Muscle layer of duodenum (tissue), 2 donors: Measurements from ENCODE around the gene AQP4.

Experiments used
- H3K27ac ChIP-seq: one replicate; pipeline ENCODE4 v1.7.0; 2013; ENCODE audit warnings: mild to moderate bottlenecking, low read length
- H3K27me3 ChIP-seq: one replicate; pipeline ENCODE4 v1.7.0; 2013; ENCODE audit warnings: low read depth, mild to moderate bottlenecking, control low read depth, low read length
- H3K36me3 ChIP-seq, 2 donors: one replicate each; pipeline ENCODE4 v1.7.0; 2013; ENCODE audit warnings: low read length in 2 of 2, control low read depth in 1 of 2, mild to moderate bottlenecking in 1 of 2; ENCODE audit not compliant: insufficient read depth in 2 of 2, control insufficient read depth in 1 of 2
- H3K4me1 ChIP-seq, 2 donors: one replicate each; pipeline ENCODE4 v1.7.0; 2013; ENCODE audit warnings: low read length in 2 of 2, mild to moderate bottlenecking in 2 of 2, control low read depth in 1 of 2, moderate library complexity in 1 of 2; ENCODE audit not compliant: insufficient read depth in 2 of 2, control insufficient read depth in 1 of 2
- H3K4me3 ChIP-seq, 2 donors: one replicate each; pipeline ENCODE4 v1.7.0; 2013; ENCODE audit warnings: low read length in 2 of 2, low read depth in 1 of 2, mild to moderate bottlenecking in 1 of 2
- H3K9me3 ChIP-seq, 2 donors: one replicate each; pipeline ENCODE4 v1.7.0; 2013; ENCODE audit warnings: low read length in 2 of 2, control low read depth in 1 of 2, mild to moderate bottlenecking in 1 of 2; ENCODE audit not compliant: control insufficient read depth in 1 of 2
- donor health status: healthy.

Gene AQP4

DNA sequence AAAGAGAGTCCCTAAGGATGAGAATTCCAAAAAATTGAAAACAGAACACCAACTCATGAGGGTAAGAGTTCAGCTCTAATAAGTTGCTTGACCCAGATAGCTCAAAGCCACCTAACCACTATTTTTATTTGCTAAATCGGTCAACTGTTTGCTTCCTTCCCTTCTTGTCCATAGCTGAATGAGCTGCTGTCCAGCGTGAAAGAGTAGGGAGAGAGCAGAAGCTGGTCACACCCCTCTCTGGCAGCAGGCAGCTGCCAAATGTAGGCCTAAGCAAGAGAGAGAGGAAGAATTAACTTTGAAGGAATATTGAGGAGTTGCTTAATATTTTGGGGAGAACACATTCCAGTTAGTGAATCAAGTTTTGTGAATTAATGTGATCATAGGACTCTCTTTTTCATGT is 25.9 kb downstream of the AQP4 start:
- Histone ChIP-seq H3K4me1 (no peaks in the 10 kb centered on the region), H3K36me3 (no peaks in the 10 kb centered on the region), H3K9me3 (no peaks in the 10 kb centered on the region), H3K27me3 (no peaks in the 10 kb centered on the region), H3K27ac (no peak overlapping the region), H3K4me3 (no peak overlapping the region)

DNA sequence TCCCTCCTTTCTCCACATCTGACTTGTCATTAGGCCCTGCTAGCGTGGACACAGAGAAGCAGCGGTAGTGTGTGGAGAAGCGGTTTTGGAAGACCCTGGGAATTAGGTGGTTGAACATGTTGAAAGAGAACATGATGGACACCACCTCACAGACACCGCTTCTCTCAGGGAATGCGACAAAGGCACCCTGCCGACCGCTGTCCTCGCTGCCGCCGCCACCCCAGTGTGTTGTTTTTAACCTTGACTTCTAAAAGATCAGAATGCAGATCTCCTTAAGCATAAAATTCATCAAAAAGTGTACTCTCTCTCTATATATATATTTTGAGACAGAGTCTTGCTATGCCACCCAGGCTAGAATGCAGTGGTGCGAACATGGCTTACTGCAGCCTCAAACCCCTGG is 33.2 kb downstream of the AQP4 start:
- no peak overlapping the region for H3K4me3 ChIP-seq
- H3K4me1 ChIP-seq: no peaks in the 10 kb centered on the region
- H3K36me3 ChIP-seq: no peaks in the 10 kb centered on the region
- H3K27ac ChIP-seq: no peak overlapping the region
- H3K27me3 ChIP-seq: no peaks in the 10 kb centered on the region
- H3K9me3 ChIP-seq: no peaks in the 10 kb centered on the region

DNA sequence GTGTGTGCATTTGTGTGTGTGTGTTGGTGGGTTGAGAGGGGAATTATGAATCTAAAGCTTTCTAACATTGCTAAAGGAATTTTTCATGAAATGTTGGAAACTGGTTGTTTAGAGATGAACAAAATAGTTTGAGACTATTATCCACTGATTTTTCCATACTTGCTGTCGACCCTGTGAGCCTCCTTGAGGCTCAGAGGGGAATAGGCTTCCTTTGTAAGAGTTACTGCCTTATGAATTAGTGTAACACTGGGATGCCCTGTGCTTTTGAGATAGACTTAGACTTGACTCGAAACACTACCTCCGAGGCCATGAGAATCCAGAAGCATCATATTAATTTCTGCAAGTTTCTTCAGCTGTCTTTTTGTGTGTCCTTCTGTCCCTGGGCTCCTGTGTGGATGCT is 37.9 kb downstream of the AQP4 start:
- H3K4me1 ChIP-seq: no peaks in the 10 kb centered on the region
- H3K9me3 ChIP-seq: no peaks in the 10 kb centered on the region
- no peaks in the 10 kb centered on the region for H3K27me3 ChIP-seq
- H3K4me3 ChIP-seq: no peak overlapping the region
- H3K36me3 ChIP-seq: no peaks in the 10 kb centered on the region
- H3K27ac ChIP-seq: no peak overlapping the region

DNA sequence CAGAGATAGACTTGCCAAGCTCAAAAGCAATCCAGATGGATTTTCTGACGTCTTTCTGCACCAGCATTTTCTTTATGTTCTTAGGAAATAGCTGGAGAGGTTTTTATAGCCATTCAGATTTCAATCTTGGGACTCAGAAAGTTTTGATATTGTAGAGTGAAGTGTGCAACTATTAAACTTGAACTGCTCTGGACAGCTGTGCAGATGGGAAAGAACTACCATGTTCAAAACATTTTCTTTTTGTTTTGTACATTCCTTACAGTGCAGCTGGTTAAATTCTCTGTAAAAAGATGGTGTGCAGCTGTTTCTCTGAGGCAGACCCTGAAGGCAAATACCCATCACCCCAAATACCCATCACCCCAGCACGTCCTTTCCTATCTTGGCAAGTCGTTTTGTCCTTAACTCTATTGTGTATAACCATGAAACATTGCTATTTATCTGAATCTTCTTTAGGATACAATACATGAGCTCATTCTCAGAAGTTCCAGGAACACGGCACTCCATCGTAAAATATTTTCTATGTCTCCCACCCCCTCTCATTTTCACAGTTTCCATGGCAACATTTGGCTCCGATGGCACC is 38.8 kb downstream of the AQP4 start:
- Histone ChIP-seq H3K36me3 (no peaks in the 10 kb centered on the region), H3K27ac (no peak overlapping the region), H3K4me3 (no peak overlapping the region), H3K27me3 (no peaks in the 10 kb centered on the region), H3K9me3 (no peaks in the 10 kb centered on the region), H3K4me1 (no peaks in the 10 kb centered on the region)

DNA sequence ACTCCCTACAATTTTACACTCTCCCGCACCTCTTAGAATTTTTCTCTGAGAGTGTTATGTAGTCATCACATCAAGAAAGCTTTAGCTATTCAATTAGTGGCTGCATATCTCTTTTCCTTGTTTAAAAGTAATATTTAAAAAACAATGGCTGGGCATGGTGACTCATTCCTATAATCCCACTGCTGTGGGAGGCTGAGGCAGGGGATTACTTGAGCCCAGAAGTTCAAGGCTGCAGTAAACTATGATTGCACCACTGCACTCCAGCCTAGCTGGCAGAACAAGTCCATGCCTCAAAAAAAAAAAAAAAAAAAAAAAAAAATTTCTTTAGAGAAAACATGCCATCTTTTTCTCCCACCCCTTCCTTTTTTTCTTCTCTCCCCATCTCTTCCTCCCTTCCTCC is 44.3 kb downstream of the AQP4 start:
- H3K36me3 ChIP-seq: no peaks in the 10 kb centered on the region
- H3K4me3 ChIP-seq: no peak overlapping the region
- H3K9me3 ChIP-seq: peaks cover 3 to 10% of the 10 kb centered on the region in 2 donors
- H3K27me3 ChIP-seq: no peaks in the 10 kb centered on the region
- no peak overlapping the region for H3K27ac ChIP-seq
- H3K4me1 ChIP-seq: no peaks in the 10 kb centered on the region

DNA sequence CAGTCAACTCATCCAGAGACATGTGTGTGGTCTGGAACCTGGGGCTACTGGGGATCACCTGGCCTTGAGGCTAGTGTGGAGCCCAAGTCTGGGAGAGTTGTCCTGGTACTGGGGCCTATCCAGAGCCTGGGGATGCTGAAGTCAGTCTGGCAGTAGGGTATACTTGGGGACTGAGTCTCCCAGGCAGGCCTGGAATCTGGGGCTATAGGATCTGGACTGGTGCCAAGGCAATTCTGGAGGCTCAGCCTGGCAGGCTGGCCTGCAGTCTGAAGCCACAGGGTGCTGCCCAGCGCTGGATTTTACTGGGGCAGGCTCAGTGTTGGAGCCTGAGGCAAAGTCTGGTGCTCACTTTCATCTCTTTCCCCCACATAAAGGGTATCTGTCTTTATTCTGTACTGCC is 46.5 kb downstream of the AQP4 start:
- Histone ChIP-seq H3K4me1 (no peaks in the 10 kb centered on the region), H3K27me3 (no peaks in the 10 kb centered on the region), H3K27ac (no peak overlapping the region)

DNA sequence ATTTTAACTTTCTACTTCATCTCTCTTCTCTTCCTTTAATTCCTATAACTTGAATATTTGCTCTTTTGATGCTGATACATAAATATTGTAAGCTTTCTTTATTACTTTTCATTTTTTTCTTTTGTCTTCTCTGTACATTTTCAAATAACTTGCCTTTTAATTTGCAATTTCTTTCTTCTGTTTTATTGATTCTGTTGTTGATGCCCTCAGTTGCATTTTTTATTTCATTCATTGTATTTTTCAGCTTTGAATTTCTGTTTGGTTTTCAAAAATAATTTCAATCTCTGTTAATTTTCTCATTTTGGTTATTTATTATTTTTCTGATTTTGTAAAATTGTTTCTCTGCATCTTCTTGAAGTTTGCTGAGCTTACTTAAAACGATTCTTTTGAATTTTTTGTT is 47.0 kb downstream of the AQP4 start:
- H3K27me3 ChIP-seq: no peaks in the 10 kb centered on the region
- no peaks in the 10 kb centered on the region for H3K36me3 ChIP-seq
- H3K9me3 ChIP-seq: peaks cover 3 to 10% of the 10 kb centered on the region in 2 donors
- H3K4me3 ChIP-seq: no peak overlapping the region
- H3K4me1 ChIP-seq: no peaks in the 10 kb centered on the region
- no peak overlapping the region for H3K27ac ChIP-seq

More for the DNA sequence above, 46.5 kb downstream of the AQP4 start:
- Histone ChIP-seq H3K4me3 (no peak overlapping the region), H3K36me3 (no peaks in the 10 kb centered on the region), H3K9me3 (peaks cover 3 to 10% of the 10 kb centered on the region in 2 donors)

DNA sequence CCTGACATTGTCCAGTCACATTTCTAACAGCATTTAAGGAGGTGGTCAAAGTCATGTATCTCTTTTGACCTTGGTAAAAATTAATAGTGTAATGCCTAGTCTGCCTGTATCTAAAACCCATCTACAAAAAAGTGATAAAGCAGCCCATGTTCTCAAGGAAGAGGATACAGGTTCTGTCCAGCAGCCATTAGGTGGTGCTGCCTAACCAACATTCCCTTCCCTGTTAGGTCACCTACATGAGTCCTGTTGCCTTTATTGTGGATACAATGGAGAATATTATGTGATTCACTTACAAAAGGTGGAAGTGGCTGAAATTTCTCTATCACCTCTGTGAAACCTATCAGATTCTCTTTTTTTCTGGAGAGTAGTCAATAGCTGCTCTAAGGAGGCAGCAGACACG is 52.5 kb downstream of the AQP4 start:
- H3K4me3 ChIP-seq: no peak overlapping the region
- H3K36me3 ChIP-seq: no peaks in the 10 kb centered on the region
- H3K27ac ChIP-seq: no peak overlapping the region
- no peaks in the 10 kb centered on the region for H3K4me1 ChIP-seq
- H3K27me3 ChIP-seq: no peaks in the 10 kb centered on the region
- H3K9me3 ChIP-seq: peaks cover 0 to 3% of the 10 kb centered on the region in 2 donors

DNA sequence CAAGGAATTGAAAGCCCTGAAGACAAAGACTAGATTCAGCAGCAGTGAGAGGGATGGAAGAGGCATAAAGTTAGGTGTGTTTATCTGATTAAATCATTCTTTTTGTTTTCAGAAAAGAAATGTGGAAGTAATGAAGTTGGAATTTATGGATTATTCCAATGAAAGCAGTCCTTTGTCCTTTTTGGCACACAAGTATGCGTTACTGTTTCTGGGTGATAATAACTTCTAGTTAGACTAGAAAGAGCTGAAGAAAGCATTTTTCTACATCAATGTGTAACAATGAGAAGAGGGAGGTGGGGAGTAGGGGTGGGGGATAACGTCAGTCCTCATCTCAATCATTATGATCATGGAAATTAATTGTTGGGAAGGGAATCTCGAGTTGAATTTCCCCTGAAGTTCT is 53.0 kb downstream of the AQP4 start:
- Histone ChIP-seq H3K4me3 (no peak overlapping the region), H3K27me3 (no peaks in the 10 kb centered on the region), H3K9me3 (peaks cover 0 to 3% of the 10 kb centered on the region in 2 donors), H3K27ac (no peak overlapping the region), H3K4me1 (no peaks in the 10 kb centered on the region), H3K36me3 (no peaks in the 10 kb centered on the region)

DNA sequence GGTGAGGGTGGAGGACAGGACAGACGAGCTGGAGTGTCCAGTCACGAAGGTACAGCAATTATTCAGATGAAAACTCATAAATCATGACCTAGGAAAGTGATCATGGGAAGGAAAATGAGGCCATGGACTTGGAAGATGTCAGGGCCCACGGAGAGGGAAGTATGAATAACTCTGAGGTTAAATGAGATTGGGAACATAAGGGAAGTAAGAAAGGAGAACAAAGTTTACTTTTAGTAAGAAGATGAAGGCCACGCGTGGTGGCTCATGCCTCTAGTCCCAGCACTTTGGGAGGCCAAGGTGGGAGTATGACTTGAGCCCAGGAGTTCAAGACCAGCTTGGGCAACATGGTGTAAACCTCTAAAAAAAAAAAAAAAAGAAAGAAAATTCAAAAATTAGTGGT is 56.2 kb downstream of the AQP4 start:
- Histone ChIP-seq H3K27me3 (no peaks in the 10 kb centered on the region), H3K4me1 (no peaks in the 10 kb centered on the region), H3K36me3 (no peaks in the 10 kb centered on the region), H3K9me3 (no peaks in the 10 kb centered on the region), H3K27ac (no peak overlapping the region), H3K4me3 (no peak overlapping the region)

DNA sequence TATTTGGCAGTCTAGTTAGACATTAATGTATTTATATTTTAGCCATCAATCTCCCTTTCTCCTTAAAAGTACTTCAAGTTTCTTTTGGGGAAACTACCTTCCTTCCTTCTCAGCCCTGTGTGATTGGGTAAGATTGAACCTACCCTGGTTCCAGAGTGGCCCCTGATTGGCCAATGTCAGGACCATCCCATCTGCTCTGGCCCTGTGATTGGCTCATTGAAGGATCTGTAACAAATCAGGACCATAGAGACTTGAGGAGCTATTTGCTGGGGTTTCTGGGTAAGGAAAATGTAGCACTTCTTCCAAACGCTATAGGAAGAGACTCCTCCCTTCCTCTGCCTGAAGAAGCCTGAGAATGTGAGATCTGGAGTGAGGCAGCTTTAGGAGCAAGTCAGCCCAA is 59.3 kb downstream of the AQP4 start:
- H3K36me3 ChIP-seq: no peaks in the 10 kb centered on the region
- H3K4me1 ChIP-seq: no peaks in the 10 kb centered on the region
- H3K9me3 ChIP-seq: no peaks in the 10 kb centered on the region
- H3K27ac ChIP-seq: no peak overlapping the region
- H3K4me3 ChIP-seq: no peak overlapping the region
- H3K27me3 ChIP-seq: no peaks in the 10 kb centered on the region

DNA sequence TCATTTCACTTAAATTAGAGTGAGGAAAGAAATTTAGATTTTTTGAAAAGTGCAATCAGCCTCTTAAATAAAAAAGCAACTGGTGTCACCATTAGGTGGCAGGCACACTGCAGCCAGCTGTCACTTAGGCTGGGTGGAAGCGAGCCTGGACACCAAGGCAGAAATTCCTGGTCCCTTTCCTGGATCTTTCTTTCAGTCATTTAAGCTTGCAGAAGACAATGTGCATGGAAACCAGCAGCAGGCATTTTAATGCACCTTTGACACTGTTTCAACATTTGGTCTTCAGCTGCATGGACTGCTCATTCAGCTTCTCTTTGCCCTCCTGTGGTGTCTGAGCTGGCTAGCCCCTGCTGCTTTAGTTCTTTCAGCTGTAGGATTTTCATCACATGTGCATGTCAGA is 61.0 kb downstream of the AQP4 start:
- H3K4me1 ChIP-seq: no peaks in the 10 kb centered on the region
- H3K9me3 ChIP-seq: no peaks in the 10 kb centered on the region
- H3K4me3 ChIP-seq: no peak overlapping the region
- H3K27me3 ChIP-seq: no peaks in the 10 kb centered on the region
- H3K27ac ChIP-seq: no peak overlapping the region
- H3K36me3 ChIP-seq: no peaks in the 10 kb centered on the region
